Measurements from ENCODE around the gene LRP5. TPM values are rescaled to one million over a fixed set of nuclear protein-coding genes. Genes with fewer than 3 reads are reported as not detected.
A peak's percentile ranks its signal among the peaks of the same experiment; 100 is the strongest.
"Not testable (repeated sequence)": the region's sequence is repeated elsewhere in the genome, so short reads cannot be mapped to it uniquely, and the experiment has no call there.

The LRP5 gene
- total RNA-seq, 2 donors from 2014 or later, result 46.2 to 48.5 TPM

GRCh38 chr11:68338051-68338780, 25.8 kb downstream of the LRP5 start:
- intact Hi-C loops (cut with DNase I), result no loop called here
- peak; percentile 89 for DNase-seq (ENCODE audit: low spot score)

- intact Hi-C loops (cut with DNase I), result no loop called here
- no peak for DNase-seq (ENCODE audit: low spot score)
Observed at GRCh38 chr11:68340003-68340767, 27.8 kb downstream of the LRP5 start.

GRCh38 chr11:68340784-68341556, 28.6 kb downstream of the LRP5 start:
- intact Hi-C loops (cut with DNase I), result no loop called here

GRCh38 chr11:68341557-68342458, 29.4 kb downstream of the LRP5 start:
- intact Hi-C loops (cut with DNase I), result no loop called here
- DNase-seq (ENCODE audit: low spot score), result no peak

More at GRCh38 chr11:68340784-68341556, 28.6 kb downstream of the LRP5 start:
- no peak for DNase-seq (ENCODE audit: low spot score)

GRCh38 chr11:68342459-68343158, 30.2 kb downstream of the LRP5 start:
- no peak for DNase-seq (ENCODE audit: low spot score)
- intact Hi-C loops (cut with DNase I), result no loop called here

- DNase-seq (ENCODE audit: low spot score), result no peak
- intact Hi-C loops (cut with DNase I), result no loop called here
Observed at GRCh38 chr11:68343761-68344256, 31.4 kb downstream of the LRP5 start.

GRCh38 chr11:68344821-68345220, 32.4 kb downstream of the LRP5 start:
- intact Hi-C loops (cut with DNase I); DNase-seq (ENCODE audit: low spot score): not testable (repeated sequence)

GRCh38 chr11:68345776-68346461, 33.5 kb downstream of the LRP5 start:
- no peak for DNase-seq (ENCODE audit: low spot score)
- intact Hi-C loops (cut with DNase I), result no loop called here

GRCh38 chr11:68346462-68346790, 34.0 kb downstream of the LRP5 start:
- no peak for DNase-seq (ENCODE audit: low spot score)
- intact Hi-C loops (cut with DNase I), result no loop called here

GRCh38 chr11:68347345-68347744, 35.0 kb downstream of the LRP5 start:
- intact Hi-C loops (cut with DNase I), result no loop called here
- no peak for DNase-seq (ENCODE audit: low spot score)

GRCh38 chr11:68347841-68348240, 35.5 kb downstream of the LRP5 start:
- DNase-seq (ENCODE audit: low spot score), result no peak

GRCh38 chr11:68349461-68350249, 37.3 kb downstream of the LRP5 start:
- intact Hi-C loops (cut with DNase I), result no loop called here

More at GRCh38 chr11:68347841-68348240, 35.5 kb downstream of the LRP5 start:
- intact Hi-C loops (cut with DNase I), result no loop called here

GRCh38 chr11:68350759-68351449, 38.5 kb downstream of the LRP5 start:
- DNase-seq (ENCODE audit: low spot score), result no peak
- intact Hi-C loops (cut with DNase I), result loop anchor here in 1 of 2 donors (1.0 kb wide), 1 partner anchor 31 kb away; no protein-coding TSS in a partner anchor

More at GRCh38 chr11:68349461-68350249, 37.3 kb downstream of the LRP5 start:
- DNase-seq (ENCODE audit: low spot score), result no peak

GRCh38 chr11:68351450-68352275, 39.3 kb downstream of the LRP5 start:
- intact Hi-C loops (cut with DNase I), result loop anchor here in 1 of 2 donors (1.0 kb wide), 1 partner anchor 31 kb away; no protein-coding TSS in a partner anchor
- no peak for DNase-seq (ENCODE audit: low spot score)

- intact Hi-C loops (cut with DNase I), result no loop called here
- DNase-seq (ENCODE audit: low spot score), result no peak
Observed at GRCh38 chr11:68352591-68352990, 40.2 kb downstream of the LRP5 start.

Measured in posterior vena cava (tissue), 2 donors.